Keratinocyte (primary cell): ENCODE measurements around the gene PCDHB11. TPM values are rescaled to one million over a fixed set of nuclear protein-coding genes. Genes with fewer than 3 reads are reported as not detected.
"Not testable (repeated sequence)": the region's sequence is repeated elsewhere in the genome, so short reads cannot be mapped to it uniquely, and the experiment has no call there.

Experiments
- DNase-seq: peaks from one replicate; pipeline ENCODE4 v3.0.0-alpha.2; 2011; ENCODE audit warnings: low read depth, missing footprints, low spot score
- FAIRE-seq: peaks from 2 replicates; lab custom pipeline; 2011; peaks lifted over from hg19 to GRCh38; lab: Jason Lieb, UNC
- H2AFZ ChIP-seq: 2 replicates; pipeline ENCODE4 v1.6.0; 2012; ENCODE audit warnings: low read length, control low read depth, inconsistent platforms; ENCODE audit not compliant: control insufficient read depth
- H3K27ac ChIP-seq: 2 replicates; pipeline ENCODE4 v1.5.1; 2011; ENCODE audit warnings: low read length; ENCODE audit not compliant: control insufficient read depth, insufficient read depth
- H3K27me3 ChIP-seq: 3 replicates; pipeline ENCODE4 v1.6.0; 2011; ENCODE audit warnings: low read length; ENCODE audit not compliant: control insufficient read depth, insufficient read depth; ENCODE audit errors: extremely low read depth
- H3K36me3 ChIP-seq, 2 experiments: 2 replicates in 1 of 2; 3 replicates in 1 of 2; pipeline ENCODE4 v1.5.1; 2011; ENCODE audit warnings: low read length in 2 of 2, mild to moderate bottlenecking in 1 of 2; ENCODE audit not compliant: control insufficient read depth in 2 of 2, insufficient read depth in 2 of 2; ENCODE audit errors: extremely low read depth in 1 of 2
- H3K4me1 ChIP-seq: 3 replicates; pipeline ENCODE4 v1.5.1; 2011; ENCODE audit warnings: low read length; ENCODE audit not compliant: control insufficient read depth, insufficient read depth; ENCODE audit errors: extremely low read depth
- H3K4me2 ChIP-seq: 3 replicates; pipeline ENCODE4 v1.6.0; 2011; ENCODE audit warnings: low read depth, low read length; ENCODE audit not compliant: control insufficient read depth, insufficient read depth; ENCODE audit errors: extremely low read depth
- H3K4me3 ChIP-seq, 3 experiments: fragments of 200-600 bp in 1 of 3; sonication (generic) in 1 of 3; 2 replicates in 2 of 3; 3 replicates in 1 of 3; pipeline ENCODE4 v1.5.1; 2011 to 2016; ENCODE audit warnings: low read length in 3 of 3, mild to moderate bottlenecking in 3 of 3, control low read depth in 2 of 3, inconsistent platforms in 1 of 3, low read depth in 1 of 3, mixed read lengths in 1 of 3, mixed run types in 1 of 3, moderate library complexity in 1 of 3; ENCODE audit not compliant: control insufficient read depth in 2 of 3, insufficient read depth in 2 of 3; ENCODE audit errors: extremely low read depth in 1 of 3
- H3K79me2 ChIP-seq: 2 replicates; pipeline ENCODE4 v1.6.0; 2012; ENCODE audit warnings: low read length; ENCODE audit not compliant: control insufficient read depth, insufficient read depth
- H3K9ac ChIP-seq: 3 replicates; pipeline ENCODE4 v1.6.0; 2011; ENCODE audit warnings: low read length; ENCODE audit not compliant: control insufficient read depth, insufficient read depth; ENCODE audit errors: extremely low read depth
- H3K9me1 ChIP-seq: 3 replicates; pipeline ENCODE4 v1.6.0; 2011; ENCODE audit warnings: low read length; ENCODE audit not compliant: control insufficient read depth, insufficient read depth; ENCODE audit errors: extremely low read depth
- H3K9me3 ChIP-seq: 2 replicates; pipeline ENCODE4 v1.5.1; 2012; ENCODE audit warnings: low read depth, low read length; ENCODE audit not compliant: control insufficient read depth
- H4K20me1 ChIP-seq: 3 replicates; pipeline ENCODE4 v1.6.0; 2011; ENCODE audit warnings: low read length; ENCODE audit not compliant: control insufficient read depth, insufficient read depth; ENCODE audit errors: extremely low read depth
- EZH2 ChIP-seq: IDR thresholded peaks from one replicate; pipeline ENCODE4 v1.6.1; 2012; ENCODE audit warnings: inconsistent platforms, mild to moderate bottlenecking, low read length, moderate library complexity
- dilution Hi-C: fragments of 300-500 bp; cut with MboI; formaldehyde crosslinking; loops from one replicate; pipeline ENCODE4 v1.7.0; 2020; ENCODE audit warnings: low sequenced_read_pairs; ENCODE audit not compliant: extremely low pct_ligation_motif_present
- polyA plus RNA-seq, 5 experiments: library from polyadenylated mRNA; depleted of rRNA in 3 of 5; stranded (reverse) in 3 of 5; stranded (forward) in 1 of 5; unstranded in 1 of 5; fragments of >200 nt; gene quantifications; 1 replicate in 1 of 5; 2 replicates in 3 of 5; 3 replicates in 1 of 5; pipeline versions ENCODE4 v1.2.1 to v1.2.3, GENCODE V29; 2011 to 2012; ENCODE audit warnings: missing spikeins in 2 of 5, low read depth in 1 of 5, low replicate concordance in 1 of 5
- TF ChIP-seq, protein P1 (sequence below), 3 experiments: IDR thresholded peaks in 1 of 3; conservative IDR thresholded peaks in 1 of 3; optimal IDR thresholded peaks in 1 of 3; 2 replicates in 2 of 3; 3 replicates in 1 of 3; pipeline versions ENCODE3 to v1.5.1; 2011; ENCODE audit warnings: low read length in 3 of 3, mild to moderate bottlenecking in 3 of 3, moderate library complexity in 2 of 3, control low read depth in 1 of 3, inconsistent platforms in 1 of 3; ENCODE audit not compliant: insufficient read depth in 2 of 3; ENCODE audit errors: extremely low read depth in 1 of 3

Gene PCDHB11
- polyA plus RNA-seq, 1 donor (not counting 4 experiments of a cell fraction or from before 2014, with no cell fraction given), result not detected

- Histone ChIP-seq H3K36me3 (no peaks in the 10 kb centered on the region), H3K9me1 (no peaks in the 10 kb centered on the region), H3K27ac (no peak within 1 kb of the TSS), H3K4me1 (no peaks in the 10 kb centered on the region), H3K9ac (no peak within 1 kb of the TSS), H3K27me3 (no peaks in the 10 kb centered on the region), H3K79me2 (no peaks in the 10 kb centered on the region), H3K4me2 (no peak within 1 kb of the TSS), H3K9me3 (no peaks in the 10 kb centered on the region), H3K4me3 (peak within 1 kb of the TSS in 1 of 3 experiments; percentile 10), H2AFZ (no peak within 1 kb of the TSS), H4K20me1 (no peaks in the 10 kb centered on the region)
- DNase-seq (no peak), FAIRE-seq (no peak)
- TF ChIP-seq, protein P1, sequence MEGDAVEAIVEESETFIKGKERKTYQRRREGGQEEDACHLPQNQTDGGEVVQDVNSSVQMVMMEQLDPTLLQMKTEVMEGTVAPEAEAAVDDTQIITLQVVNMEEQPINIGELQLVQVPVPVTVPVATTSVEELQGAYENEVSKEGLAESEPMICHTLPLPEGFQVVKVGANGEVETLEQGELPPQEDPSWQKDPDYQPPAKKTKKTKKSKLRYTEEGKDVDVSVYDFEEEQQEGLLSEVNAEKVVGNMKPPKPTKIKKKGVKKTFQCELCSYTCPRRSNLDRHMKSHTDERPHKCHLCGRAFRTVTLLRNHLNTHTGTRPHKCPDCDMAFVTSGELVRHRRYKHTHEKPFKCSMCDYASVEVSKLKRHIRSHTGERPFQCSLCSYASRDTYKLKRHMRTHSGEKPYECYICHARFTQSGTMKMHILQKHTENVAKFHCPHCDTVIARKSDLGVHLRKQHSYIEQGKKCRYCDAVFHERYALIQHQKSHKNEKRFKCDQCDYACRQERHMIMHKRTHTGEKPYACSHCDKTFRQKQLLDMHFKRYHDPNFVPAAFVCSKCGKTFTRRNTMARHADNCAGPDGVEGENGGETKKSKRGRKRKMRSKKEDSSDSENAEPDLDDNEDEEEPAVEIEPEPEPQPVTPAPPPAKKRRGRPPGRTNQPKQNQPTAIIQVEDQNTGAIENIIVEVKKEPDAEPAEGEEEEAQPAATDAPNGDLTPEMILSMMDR (optimal IDR thresholded peaks at IDR 0.05 in 1 of 3, IDR thresholded peaks at IDR 0.05 in 1 of 3, conservative IDR thresholded peaks at IDR 0.05 in 1 of 3; ENCODE audit: extremely low read depth in 1 of 3, insufficient read depth in 2 of 3, low read length in 3 of 3), result peak in 2 of 3 experiments; percentile 3 to 9
- no peak for TF ChIP-seq EZH2
- dilution Hi-C loops, result no loop called here
These were observed 23.8 kb downstream of the PCDHB11 start, which contains the start of gene PCDHB14 for GRCh38 chr5:141223112-141223783. Gene PCDHB14 (plus strand): TSS chr5:141223343. CDS start chr5:141223506, 163 bp downstream.

- H4K20me1 ChIP-seq, FAIRE-seq, H3K4me3 ChIP-seq, dilution Hi-C loops, H3K9ac ChIP-seq, H3K27ac ChIP-seq, DNase-seq, H3K4me1 ChIP-seq, H3K9me1 ChIP-seq, H3K4me2 ChIP-seq, H3K36me3 ChIP-seq, H3K79me2 ChIP-seq, H3K27me3 ChIP-seq, H3K9me3 ChIP-seq, H2AFZ ChIP-seq: not testable (repeated sequence)
These were observed 25.4 kb downstream of the PCDHB11 start for GRCh38 chr5:141224844-141225243.

- dilution Hi-C loops, H4K20me1 ChIP-seq, H3K9me3 ChIP-seq, H2AFZ ChIP-seq, H3K9ac ChIP-seq, H3K27me3 ChIP-seq, H3K9me1 ChIP-seq, H3K4me3 ChIP-seq, H3K36me3 ChIP-seq, FAIRE-seq, H3K4me1 ChIP-seq, H3K4me2 ChIP-seq, H3K27ac ChIP-seq, DNase-seq, H3K79me2 ChIP-seq: not testable (repeated sequence)
These were observed 26.0 kb downstream of the PCDHB11 start for GRCh38 chr5:141225421-141225820.
